Measurements from ENCODE around the gene ERG. TPM values are rescaled to one million over a fixed set of nuclear protein-coding genes. Genes with fewer than 3 reads are reported as not detected.

ERG gene
- total and polyA plus RNA-seq, 2 of the 13 experiments (the other 11 are each of a cell fraction or from before 2014, with no cell fraction given), result not detected

DNA sequence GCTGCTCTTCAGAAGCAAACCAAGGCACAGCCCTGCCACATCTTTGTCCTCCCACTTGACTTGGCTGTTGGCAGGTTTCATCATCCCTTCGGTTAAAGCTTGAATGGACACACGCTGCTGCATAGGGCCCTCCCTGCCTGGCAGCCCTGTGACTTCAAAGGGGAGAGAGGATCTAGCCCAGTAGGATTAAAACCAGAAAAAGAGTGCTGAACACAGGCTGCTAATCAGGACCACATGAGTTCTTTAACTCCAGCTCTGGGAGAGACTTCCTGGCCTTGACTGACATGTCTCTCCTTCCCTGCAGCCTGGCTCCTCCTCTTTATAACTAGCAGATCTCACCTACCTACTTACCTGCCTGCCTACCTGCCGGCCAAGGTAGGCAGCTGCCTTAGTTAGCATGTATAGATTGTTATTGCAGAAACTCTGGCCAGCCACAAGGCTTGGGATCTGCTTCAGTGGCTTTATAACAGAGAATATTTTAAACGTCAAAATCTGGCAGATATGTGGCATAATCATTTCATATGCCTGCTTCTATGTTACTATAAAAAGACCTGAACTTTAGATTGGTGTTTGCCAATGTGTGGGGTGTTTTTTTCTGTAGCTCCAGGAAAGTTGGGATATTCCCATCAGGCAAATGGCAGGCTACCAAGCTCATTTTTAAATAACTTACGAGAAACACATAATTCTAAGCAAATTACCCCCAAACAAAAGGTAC lies 49.4 kb downstream of the ERG start:
- in situ Hi-C loops (cut with HindIII; ENCODE audit: extremely low pct_ligation_motif_present, low pct_unique_long_range_greater_than_20kb), result no loop called here
- intact Hi-C loops (cut with micrococcal nuclease; ENCODE audit: unreplicated experiment), result no loop called here
- Histone ChIP-seq H3K9ac (ENCODE audit: insufficient read depth, low read depth, low read length) (no peak overlapping the region), H4K20me1 (ENCODE audit: insufficient read depth, low read length) (no peaks in the 10 kb centered on the region), H3K79me2 (ENCODE audit: insufficient read depth, low read length) (no peaks in the 10 kb centered on the region), H3K4me1 (ENCODE audit: insufficient read depth, low read length) (no peaks in the 10 kb centered on the region), H3K4me3 (replicated peaks in 1 of 3; ENCODE audit: insufficient read depth in 1 of 3, low read depth in 2 of 3, low read length in 3 of 3) (no peak overlapping the region), H3K4me2 (ENCODE audit: low read depth, low read length) (no peak overlapping the region), H3K9me3 (ENCODE audit: low read length) (no peaks in the 10 kb centered on the region), H2AFZ (ENCODE audit: low read length) (no peak overlapping the region), H3K36me3 (replicated peaks in 1 of 2; ENCODE audit: control insufficient read depth in 1 of 2, insufficient read depth in 2 of 2, low read length in 2 of 2) (no peaks in the 10 kb centered on the region), H3K27ac (ENCODE audit: extremely low read length, insufficient read depth, low read length) (no peak overlapping the region), H3K27me3 (ENCODE audit: control insufficient read depth in 1 of 2, insufficient read depth in 2 of 2, low read length in 2 of 2) (peaks cover 0 to 8% of the 10 kb centered on the region in 2 experiments; a peak in 3 of 5 replicates)
- POLR2A ChIA-PET, result no interaction called here
- no peak for FAIRE-seq
- DNase-seq (ENCODE audit: low spot score), result no peak
- CTCF ChIA-PET (ENCODE audit: low intra/inter-chr PET ratio, low total read pairs), result no interaction called here
- 3% methylated on average over 5 of the region's 5 CpGs for WGBS (ENCODE audit: low lambda C conversion rate)
- no TSS peak for BruUV-seq (replicated peaks)
- ATAC-seq, result no peak
- TF ChIP-seq ZNF619 (CRISPR knock-in tag; IDR thresholded peaks at IDR 0.05) (no peak), NCOA1 (CRISPR knock-in tag; IDR thresholded peaks at IDR 0.05) (no peak), FIP1L1 (IDR thresholded peaks at IDR 0.05; ENCODE audit: borderline replicate concordance, insufficient read depth, low read depth, low read length) (no peak), GTF2F1 (IDR thresholded peaks at IDR 0.05; ENCODE audit: low read length) (no peak), HCFC1 (IDR thresholded peaks at IDR 0.05; ENCODE audit: low read depth, low read length) (no peak), ZNF337 (CRISPR knock-in tag; IDR thresholded peaks at IDR 0.05; ENCODE audit: borderline replicate concordance, low read depth) (no peak), ZNF883 (CRISPR knock-in tag; IDR thresholded peaks at IDR 0.05; ENCODE audit: not compliant biosample characterization) (no peak), SMAD9 (CRISPR knock-in tag; IDR thresholded peaks at IDR 0.05) (no peak), NR1H2 (CRISPR knock-in tag; IDR thresholded peaks at IDR 0.05; ENCODE audit: borderline replicate concordance, low read depth) (no peak), AHR (CRISPR knock-in tag; IDR thresholded peaks at IDR 0.05) (no peak), SIN3B (IDR thresholded peaks at IDR 0.05; ENCODE audit: low read length) (no peak), TEAD3 (CRISPR knock-in tag; optimal IDR thresholded peaks at IDR 0.05; ENCODE audit: borderline replicate concordance) (no peak)
- TF ChIP-seq, protein P1, sequence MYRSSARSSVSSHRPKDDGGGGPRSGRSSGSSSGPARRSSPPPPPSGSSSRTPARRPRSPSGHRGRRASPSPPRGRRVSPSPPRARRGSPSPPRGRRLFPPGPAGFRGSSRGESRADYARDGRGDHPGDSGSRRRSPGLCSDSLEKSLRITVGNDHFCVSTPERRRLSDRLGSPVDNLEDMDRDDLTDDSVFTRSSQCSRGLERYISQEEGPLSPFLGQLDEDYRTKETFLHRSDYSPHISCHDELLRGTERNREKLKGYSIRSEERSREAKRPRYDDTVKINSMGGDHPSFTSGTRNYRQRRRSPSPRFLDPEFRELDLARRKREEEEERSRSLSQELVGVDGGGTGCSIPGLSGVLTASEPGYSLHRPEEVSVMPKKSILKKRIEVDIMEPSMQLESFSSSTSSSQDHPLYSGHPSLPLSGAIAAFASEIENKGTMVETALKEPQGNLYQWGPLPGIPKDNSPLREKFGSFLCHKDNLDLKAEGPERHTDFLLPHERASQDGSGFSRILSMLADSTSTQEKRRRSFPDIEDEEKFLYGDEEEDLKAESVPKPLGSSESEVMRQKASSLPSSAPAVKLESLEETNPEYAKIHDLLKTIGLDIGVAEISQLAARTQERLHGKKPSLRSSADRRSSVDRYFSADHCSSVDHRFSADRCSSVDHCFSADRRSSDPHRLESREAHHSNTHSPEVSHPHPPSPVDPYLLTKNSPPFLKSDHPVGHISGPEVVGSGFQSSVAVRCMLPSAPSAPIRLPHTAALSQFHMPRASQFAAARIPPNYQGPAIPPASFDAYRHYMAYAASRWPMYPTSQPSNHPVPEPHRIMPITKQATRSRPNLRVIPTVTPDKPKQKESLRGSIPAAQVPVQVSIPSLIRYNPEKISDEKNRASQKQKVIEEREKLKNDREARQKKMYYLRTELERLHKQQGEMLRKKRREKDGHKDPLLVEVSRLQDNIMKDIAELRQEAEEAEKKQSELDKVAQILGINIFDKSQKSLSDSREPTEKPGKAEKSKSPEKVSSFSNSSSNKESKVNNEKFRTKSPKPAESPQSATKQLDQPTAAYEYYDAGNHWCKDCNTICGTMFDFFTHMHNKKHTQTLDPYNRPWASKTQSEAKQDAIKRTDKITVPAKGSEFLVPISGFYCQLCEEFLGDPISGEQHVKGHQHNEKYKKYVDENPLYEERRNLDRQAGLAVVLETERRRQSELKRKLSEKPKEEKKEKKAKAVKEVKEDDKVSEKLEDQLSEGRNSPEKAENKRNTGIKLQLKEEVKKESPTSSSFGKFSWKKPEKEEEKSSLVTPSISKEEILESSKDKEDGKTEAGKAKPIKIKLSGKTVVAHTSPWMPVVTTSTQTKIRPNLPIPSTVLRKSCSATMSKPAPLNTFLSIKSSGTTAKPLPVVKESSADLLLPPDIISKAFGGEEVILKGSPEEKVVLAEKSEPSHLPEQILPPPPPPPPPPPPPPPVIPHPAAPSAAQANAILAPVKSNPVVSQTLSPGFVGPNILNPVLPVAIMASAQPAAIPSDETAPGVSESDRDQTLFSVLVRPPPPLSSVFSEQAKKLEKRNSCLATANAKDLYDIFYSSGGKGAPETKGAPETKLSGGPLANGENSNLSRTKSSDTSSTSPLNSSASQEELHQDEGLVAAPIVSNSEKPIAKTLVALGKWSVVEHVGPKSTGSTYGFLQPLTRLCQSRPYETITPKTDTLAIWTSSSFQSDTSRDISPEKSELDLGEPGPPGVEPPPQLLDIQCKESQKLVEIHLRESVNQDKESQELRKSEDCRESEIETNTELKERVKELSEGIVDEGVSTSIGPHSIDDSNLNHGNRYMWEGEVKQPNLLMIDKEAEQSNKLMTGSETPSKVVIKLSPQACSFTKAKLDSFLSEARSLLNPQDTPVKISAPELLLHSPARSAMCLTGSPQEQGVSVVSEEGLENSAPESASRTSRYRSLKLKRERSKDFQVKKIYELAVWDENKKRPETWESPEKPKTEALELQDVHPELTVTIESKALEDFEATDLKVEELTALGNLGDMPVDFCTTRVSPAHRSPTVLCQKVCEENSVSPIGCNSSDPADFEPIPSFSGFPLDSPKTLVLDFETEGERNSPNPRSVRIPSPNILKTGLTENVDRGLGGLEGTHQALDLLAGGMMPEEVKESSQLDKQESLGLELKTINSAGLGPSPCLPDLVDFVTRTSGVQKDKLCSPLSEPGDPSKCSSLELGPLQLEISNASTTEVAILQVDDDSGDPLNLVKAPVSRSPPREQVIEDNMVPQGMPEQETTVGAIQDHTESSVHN (CRISPR knock-in tag; IDR thresholded peaks at IDR 0.05), result no peak
- TF ChIP-seq, protein P2, sequence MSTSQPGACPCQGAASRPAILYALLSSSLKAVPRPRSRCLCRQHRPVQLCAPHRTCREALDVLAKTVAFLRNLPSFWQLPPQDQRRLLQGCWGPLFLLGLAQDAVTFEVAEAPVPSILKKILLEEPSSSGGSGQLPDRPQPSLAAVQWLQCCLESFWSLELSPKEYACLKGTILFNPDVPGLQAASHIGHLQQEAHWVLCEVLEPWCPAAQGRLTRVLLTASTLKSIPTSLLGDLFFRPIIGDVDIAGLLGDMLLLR (CRISPR knock-in tag; IDR thresholded peaks at IDR 0.05), result no peak
- TF ChIP-seq, protein P3, sequence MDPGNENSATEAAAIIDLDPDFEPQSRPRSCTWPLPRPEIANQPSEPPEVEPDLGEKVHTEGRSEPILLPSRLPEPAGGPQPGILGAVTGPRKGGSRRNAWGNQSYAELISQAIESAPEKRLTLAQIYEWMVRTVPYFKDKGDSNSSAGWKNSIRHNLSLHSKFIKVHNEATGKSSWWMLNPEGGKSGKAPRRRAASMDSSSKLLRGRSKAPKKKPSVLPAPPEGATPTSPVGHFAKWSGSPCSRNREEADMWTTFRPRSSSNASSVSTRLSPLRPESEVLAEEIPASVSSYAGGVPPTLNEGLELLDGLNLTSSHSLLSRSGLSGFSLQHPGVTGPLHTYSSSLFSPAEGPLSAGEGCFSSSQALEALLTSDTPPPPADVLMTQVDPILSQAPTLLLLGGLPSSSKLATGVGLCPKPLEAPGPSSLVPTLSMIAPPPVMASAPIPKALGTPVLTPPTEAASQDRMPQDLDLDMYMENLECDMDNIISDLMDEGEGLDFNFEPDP (CRISPR knock-in tag; conservative IDR thresholded peaks at IDR 0.05), result no peak

Data from HepG2 (cell line).